Neutrophil (primary cell): Measurements from ENCODE around the gene INSC.

ENCODE experiments used
- H3K27ac ChIP-seq: fragments of 200-600 bp; sonication (generic); 2 replicates; pipeline ENCODE4 v1.5.1; 2016; ENCODE audit warnings: mild to moderate bottlenecking, moderate library complexity
- H3K27me3 ChIP-seq: fragments of 200-600 bp; sonication (generic); 2 replicates; pipeline ENCODE4 v1.6.0; 2016; ENCODE audit warnings: mild to moderate bottlenecking
- H3K36me3 ChIP-seq: fragments of 200-600 bp; sonication (generic); 2 replicates; pipeline ENCODE4 v1.5.1; 2017
- H3K4me1 ChIP-seq, 2 experiments: fragments of 200-600 bp in 1 of 2; sonication (generic) in 1 of 2; 1 replicate in 1 of 2; 2 replicates in 1 of 2; pipeline versions ENCODE4 v1.5.1 to v1.6.1; 2013 to 2016; ENCODE audit warnings: low read depth in 1 of 2, low read length in 1 of 2, mild to moderate bottlenecking in 1 of 2, moderate library complexity in 1 of 2; ENCODE audit not compliant: control insufficient read depth in 1 of 2, insufficient read depth in 1 of 2
- H3K4me3 ChIP-seq, 2 experiments: fragments of 200-600 bp in 1 of 2; sonication (generic) in 1 of 2; 1 replicate in 1 of 2; 2 replicates in 1 of 2; pipeline ENCODE4 v1.5.1; 2013 to 2016; ENCODE audit warnings: low read depth in 1 of 2, low read length in 1 of 2, mild to moderate bottlenecking in 1 of 2, moderate library complexity in 1 of 2
- H3K9me3 ChIP-seq: fragments of 200-600 bp; sonication (generic); 2 replicates; pipeline ENCODE4 v1.5.1; 2016
- CTCF ChIP-seq: fragments of 200-600 bp; sonication (generic); IDR thresholded peaks from 2 replicates; pipeline ENCODE4 v1.5.1; 2016; ENCODE audit warnings: antibody characterized with exemption

The INSC gene

DNA sequence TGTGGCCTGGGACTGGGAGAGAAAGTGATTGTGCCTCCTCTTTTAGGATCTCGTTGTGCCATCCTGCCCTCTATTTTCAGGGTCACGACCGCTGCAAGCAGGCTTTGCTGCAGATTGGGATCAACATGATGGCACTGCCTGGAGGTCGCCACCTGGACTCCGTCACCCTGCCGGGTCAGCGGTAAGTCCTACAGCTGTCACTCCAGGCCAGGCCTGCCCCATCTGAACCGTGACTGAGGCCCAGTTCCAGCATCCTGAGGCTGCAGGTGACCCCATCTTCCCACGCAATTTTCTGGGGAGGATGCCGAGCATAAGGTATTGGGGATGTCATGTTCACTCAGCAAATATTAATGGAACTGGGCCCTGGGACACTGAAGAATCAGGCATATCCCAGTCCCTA, 34.3 kb downstream of the INSC start:
- TF ChIP-seq CTCF = no peak
- Histone ChIP-seq H3K36me3 (no peaks in the 10 kb centered on the region), H3K9me3 (no peaks in the 10 kb centered on the region), H3K27ac (no peak overlapping the region), H3K27me3 (no peaks in the 10 kb centered on the region), H3K4me1 (peaks cover 0 to 9% of the 10 kb centered on the region in 2 experiments), H3K4me3 (no peak overlapping the region)

- Histone ChIP-seq H3K4me3 (no peak overlapping the region), H3K9me3 (no peaks in the 10 kb centered on the region), H3K27me3 (no peaks in the 10 kb centered on the region), H3K36me3 (no peaks in the 10 kb centered on the region), H3K4me1 (peaks cover 0 to 6% of the 10 kb centered on the region in 2 experiments), H3K27ac (no peak overlapping the region)
- no peak for TF ChIP-seq CTCF
These were observed 35.8 kb downstream of the INSC start for GRCh38 chr11:15150507-15150906.

DNA sequence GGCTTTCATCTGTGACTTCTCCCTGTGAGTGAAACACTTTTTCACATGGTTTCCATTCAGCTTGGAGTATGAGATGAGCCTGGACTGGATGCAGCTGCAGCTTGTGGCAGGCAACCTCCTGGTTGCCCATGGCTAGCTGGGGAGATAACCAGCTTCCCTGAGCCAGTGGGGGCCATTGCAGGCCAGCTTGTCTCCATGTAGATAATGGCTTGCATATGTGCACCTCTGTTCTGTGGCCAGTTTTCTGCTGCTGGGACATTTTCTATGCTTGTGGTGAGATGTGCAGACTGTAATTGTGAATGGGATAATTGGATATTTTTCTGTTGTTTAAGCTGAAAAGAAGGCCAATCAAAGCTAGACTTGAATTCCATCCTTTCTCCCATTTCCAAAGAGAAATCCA, 38.5 kb downstream of the INSC start:
- no peaks in the 10 kb centered on the region for H3K9me3 ChIP-seq
- TF ChIP-seq CTCF = no peak
- H3K4me1 ChIP-seq = no peaks in the 10 kb centered on the region
- H3K4me3 ChIP-seq = no peak overlapping the region
- H3K27ac ChIP-seq = no peak overlapping the region
- H3K27me3 ChIP-seq = no peaks in the 10 kb centered on the region
- H3K36me3 ChIP-seq = no peaks in the 10 kb centered on the region

DNA sequence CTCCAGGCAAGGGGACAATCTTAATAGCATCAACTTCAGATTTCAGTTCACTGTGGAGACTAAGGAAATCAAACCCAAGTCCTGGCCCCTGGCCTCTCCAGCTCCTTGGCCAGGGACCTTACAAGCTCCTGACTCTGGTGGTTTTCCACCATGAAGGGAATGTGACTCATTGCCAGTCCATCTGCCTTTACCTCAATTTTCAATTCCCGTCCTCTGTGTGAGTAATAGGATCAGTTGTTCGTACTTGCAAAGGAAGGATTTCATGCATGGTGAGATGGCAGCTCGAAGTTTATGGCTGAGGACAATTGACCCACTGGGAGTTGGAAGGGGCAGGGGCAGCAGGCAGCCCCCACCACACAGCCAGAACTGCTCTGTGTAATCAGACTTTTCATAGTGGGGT, 42.5 kb downstream of the INSC start:
- peaks cover 5% of the 10 kb centered on the region in 2 experiments for H3K4me1 ChIP-seq
- H3K27me3 ChIP-seq = no peaks in the 10 kb centered on the region
- no peak for TF ChIP-seq CTCF
- no peak overlapping the region for H3K4me3 ChIP-seq
- H3K9me3 ChIP-seq = no peaks in the 10 kb centered on the region
- no peak overlapping the region for H3K27ac ChIP-seq
- no peaks in the 10 kb centered on the region for H3K36me3 ChIP-seq

- H3K4me1 ChIP-seq = peaks cover 9 to 10% of the 10 kb centered on the region in 2 experiments
- no peak overlapping the region for H3K27ac ChIP-seq
- no peak for TF ChIP-seq CTCF
- no peak overlapping the region for H3K4me3 ChIP-seq
- H3K9me3 ChIP-seq = no peaks in the 10 kb centered on the region
- H3K36me3 ChIP-seq = no peaks in the 10 kb centered on the region
- H3K27me3 ChIP-seq = no peaks in the 10 kb centered on the region
These were observed 42.9 kb downstream of the INSC start for GRCh38 chr11:15157606-15158137.
